Measurements from ENCODE around the gene KIF6.

The KIF6 gene

GRCh38 chr6:39366931-39367618 is 358.1 kb downstream of the KIF6 start:
- no peak for DNase-seq

- DNase-seq: no peak
These were observed 359.7 kb downstream of the KIF6 start for GRCh38 chr6:39365281-39366074.

- DNase-seq: no peak
These were observed 361.9 kb downstream of the KIF6 start for GRCh38 chr6:39363280-39363679.

- DNase-seq: peak in 1 of 2 experiments; percentile 19
These were observed 362.7 kb downstream of the KIF6 start for GRCh38 chr6:39362487-39362865.

GRCh38 chr6:39361657-39362486 is 363.3 kb downstream of the KIF6 start:
- DNase-seq: peak in 1 of 2 experiments; percentile 37

GRCh38 chr6:39360378-39360777 is 364.8 kb downstream of the KIF6 start:
- DNase-seq: no peak

- peak in 1 of 2 experiments; percentile 16 for DNase-seq
These were observed 367.1 kb downstream of the KIF6 start for GRCh38 chr6:39357998-39358686.

- DNase-seq: no peak
These were observed 371.4 kb downstream of the KIF6 start for GRCh38 chr6:39353698-39354315.

- no peak for DNase-seq
These were observed 374.3 kb downstream of the KIF6 start for GRCh38 chr6:39350723-39351505.

GRCh38 chr6:39348740-39349139 is 376.5 kb downstream of the KIF6 start:
- DNase-seq: no peak

GRCh38 chr6:39347906-39348585 is 377.2 kb downstream of the KIF6 start:
- DNase-seq: peak; percentile 12 to 47

- DNase-seq: no peak
These were observed 378.0 kb downstream of the KIF6 start for GRCh38 chr6:39347206-39347605.

GRCh38 chr6:39344821-39345280 is 380.4 kb downstream of the KIF6 start:
- DNase-seq: peak in 1 of 2 experiments; percentile 18

GRCh38 chr6:39343396-39343870 is 381.8 kb downstream of the KIF6 start:
- DNase-seq: no peak

GRCh38 chr6:39342692-39343395 is 382.4 kb downstream of the KIF6 start:
- no peak for DNase-seq

- DNase-seq: no peak
These were observed 383.3 kb downstream of the KIF6 start for GRCh38 chr6:39341937-39342336.

- no peak for DNase-seq
These were observed 383.9 kb downstream of the KIF6 start for GRCh38 chr6:39341352-39341751.

- DNase-seq: no peak
These were observed 385.2 kb downstream of the KIF6 start for GRCh38 chr6:39339868-39340550.

Data from SW 1271 (cell line).